Stimulated activated CD8-positive, alpha-beta memory T cell treated with anti-CD3 and anti-CD28 coated beads, Interleukin-12 subunit alpha, Interleukin-12 subunit beta, amount 100 ng/mL, for 24 hours (primary cell): Measurements from ENCODE around the gene MSANTD1.

Experiments
- DNase-seq: peaks from one replicate; pipeline ENCODE4 v3.0.0-alpha.2; 2020; ENCODE audit errors: extremely low read depth

Gene MSANTD1

GRCh38 chr4:3233391-3234071, 15.4 kb upstream of the MSANTD1 start:
- no peak for DNase-seq

DNA sequence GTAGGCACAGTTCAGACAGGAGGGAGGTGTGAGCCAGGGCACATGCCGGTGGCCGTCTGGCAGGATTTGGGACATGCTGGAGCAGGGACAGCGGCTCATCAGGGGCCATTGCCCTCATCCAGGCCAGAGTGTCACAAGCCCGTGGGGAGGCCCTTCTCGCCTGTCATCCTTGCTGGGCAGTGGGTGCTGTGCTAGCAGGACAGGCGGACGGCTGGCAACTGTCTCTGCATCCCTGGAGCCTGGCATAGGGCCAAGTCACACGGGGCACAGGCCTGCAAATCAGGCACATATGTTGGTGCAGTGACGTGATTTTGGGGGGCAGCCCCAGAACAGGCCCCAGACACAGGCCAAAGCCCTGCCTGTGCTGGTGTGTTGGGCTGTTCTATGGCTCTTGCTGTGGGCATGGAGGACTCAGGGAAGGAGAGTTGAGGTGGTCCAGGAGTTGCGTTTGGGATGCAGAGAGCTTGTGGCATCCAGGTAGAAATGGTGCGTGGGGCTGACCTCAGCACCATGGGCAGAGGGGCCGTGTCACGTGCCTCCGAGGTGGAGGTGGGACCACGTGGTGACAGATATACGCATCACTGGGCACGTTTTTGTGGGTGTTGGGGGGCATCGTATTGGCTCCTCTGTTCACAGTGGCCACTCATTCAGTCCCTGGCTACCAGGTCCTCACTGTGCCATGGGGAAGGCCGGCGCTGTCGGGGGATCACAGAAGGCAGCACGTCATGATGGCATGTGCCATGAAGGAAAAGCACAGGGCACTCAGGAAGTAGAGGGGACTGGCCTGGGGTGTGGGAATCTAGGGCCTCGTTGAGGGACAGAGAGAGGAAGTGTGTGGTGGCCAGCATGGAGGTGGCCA, 14.6 kb upstream of the MSANTD1 start:
- DNase-seq: no peak

DNA sequence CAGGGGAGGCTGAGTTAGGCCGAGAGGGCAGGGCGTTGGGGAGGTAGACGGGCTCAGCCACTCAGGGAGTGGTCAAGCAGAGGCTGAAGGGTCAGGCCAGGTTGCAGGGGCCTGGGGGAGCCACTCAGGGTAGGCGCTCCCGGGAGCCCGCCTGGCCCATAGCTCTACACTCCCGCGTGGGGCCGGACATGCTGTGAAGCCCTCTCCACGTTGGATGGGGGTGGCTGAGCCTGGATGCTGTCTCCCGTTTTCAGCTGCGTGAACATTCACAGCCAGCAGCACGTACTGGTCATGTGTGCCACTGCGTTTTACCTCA, 14.0 kb upstream of the MSANTD1 start:
- DNase-seq: no peak

GRCh38 chr4:3235581-3235980, 13.4 kb upstream of the MSANTD1 start:
- no peak for DNase-seq

DNA sequence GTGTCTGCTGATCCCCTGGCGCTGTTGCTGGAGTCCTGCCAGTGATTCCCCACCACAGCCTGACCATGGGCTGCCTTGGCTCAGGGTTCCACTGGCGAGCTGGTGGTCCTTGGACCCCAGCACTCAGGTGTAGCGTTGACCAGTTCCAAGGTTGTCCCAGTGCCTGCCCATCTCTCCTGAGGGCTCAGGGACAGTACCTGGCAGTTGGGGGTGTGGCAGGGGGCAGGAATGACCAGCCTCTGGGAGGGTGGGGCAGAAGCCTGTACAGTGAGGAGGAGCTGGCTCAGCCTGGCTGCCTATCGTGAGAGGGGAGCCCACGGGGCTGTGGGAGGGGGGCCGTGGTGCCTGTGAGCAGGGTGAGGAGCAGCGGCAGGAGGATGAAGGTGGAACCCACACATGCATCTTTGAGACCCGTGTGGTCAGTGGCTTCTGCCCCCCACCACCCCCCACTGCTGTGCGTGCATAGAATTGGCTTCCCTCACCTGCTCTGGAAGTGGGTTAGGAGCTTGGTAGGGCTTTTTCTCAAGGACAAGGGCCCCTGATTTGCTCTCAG, 12.6 kb upstream of the MSANTD1 start:
- no peak for DNase-seq

DNA sequence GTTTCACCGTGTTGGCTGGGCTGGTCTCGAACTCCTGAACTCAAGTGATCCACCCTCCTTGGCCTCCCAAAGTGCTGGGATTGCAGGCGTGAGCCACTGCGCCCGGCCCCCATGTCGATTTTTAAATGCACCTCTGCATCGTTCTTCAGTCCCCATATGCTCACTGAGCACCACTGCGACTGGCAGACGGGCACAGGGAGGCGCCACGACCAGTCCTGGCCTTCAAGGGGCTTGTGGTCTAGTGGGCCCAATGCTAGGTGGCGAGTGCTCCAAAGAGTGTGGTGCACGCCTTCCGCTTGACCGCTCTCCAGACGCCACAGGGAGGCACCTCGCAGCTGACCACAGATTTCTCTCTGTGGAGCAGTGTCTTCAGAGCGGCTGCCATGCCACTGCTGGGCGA, 11.7 kb upstream of the MSANTD1 start:
- no peak for DNase-seq

DNA sequence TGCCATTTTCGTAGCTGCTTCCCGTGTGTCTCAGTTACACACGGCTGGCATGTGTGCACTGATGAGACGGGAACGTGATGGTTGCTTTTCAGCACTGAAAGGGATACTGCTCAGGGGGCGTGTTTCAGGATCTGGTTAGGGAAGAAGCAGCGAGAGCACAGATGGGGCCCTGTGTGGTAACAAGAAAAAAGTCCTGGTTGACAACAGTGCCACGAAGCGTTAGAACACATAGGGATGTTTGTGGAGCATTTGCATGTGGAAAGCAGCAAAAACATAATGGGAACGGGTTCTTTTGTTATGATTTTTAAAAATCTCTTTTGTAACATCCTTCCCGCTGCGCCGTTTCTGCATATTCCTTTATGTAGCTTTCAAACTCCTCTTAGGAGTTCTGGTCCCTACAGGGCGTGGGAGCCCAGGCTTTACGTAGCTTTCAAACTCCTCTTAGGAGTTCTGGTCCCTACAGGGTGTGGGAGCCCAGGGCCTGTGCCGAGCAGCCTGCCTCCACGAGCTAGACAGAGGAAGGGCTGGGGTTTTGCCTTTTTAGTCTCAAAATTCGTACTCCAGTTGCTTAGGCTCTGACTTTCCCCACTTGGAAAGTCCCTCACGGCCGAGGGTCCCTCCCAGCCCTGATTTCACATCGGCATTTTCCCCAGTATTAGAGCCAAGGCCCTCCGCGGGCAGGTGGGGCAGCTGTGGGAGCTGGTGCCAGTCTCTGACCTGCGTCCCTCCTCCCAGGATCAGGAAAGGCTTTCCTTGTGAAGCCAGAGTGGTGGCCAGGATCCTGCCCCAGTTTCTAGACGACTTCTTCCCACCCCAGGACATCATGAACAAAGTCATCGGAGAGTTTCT, 11.0 kb upstream of the MSANTD1 start:
- no peak for DNase-seq

GRCh38 chr4:3238721-3239120, 10.2 kb upstream of the MSANTD1 start:
- DNase-seq: no peak

DNA sequence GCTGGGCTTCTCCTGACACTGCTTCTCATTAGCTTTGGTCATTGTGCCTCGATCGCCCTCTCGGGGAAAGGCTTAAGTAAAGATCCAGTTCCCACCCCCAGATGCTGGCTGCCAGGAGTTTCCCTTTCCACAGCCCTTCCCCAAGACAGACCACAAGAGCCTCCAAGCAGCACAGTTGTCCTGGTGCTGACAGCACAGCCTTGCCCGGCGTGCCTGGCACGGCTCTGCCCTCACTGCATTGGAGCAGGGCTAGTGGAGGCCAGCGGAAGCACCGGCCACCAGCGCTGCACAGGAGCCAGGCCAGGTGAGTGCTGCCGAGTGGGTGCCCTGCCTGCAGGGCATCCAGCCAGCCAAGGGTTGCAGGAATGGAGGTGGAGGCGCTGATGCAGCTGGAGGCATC, 9.7 kb upstream of the MSANTD1 start:
- no peak for DNase-seq

DNA sequence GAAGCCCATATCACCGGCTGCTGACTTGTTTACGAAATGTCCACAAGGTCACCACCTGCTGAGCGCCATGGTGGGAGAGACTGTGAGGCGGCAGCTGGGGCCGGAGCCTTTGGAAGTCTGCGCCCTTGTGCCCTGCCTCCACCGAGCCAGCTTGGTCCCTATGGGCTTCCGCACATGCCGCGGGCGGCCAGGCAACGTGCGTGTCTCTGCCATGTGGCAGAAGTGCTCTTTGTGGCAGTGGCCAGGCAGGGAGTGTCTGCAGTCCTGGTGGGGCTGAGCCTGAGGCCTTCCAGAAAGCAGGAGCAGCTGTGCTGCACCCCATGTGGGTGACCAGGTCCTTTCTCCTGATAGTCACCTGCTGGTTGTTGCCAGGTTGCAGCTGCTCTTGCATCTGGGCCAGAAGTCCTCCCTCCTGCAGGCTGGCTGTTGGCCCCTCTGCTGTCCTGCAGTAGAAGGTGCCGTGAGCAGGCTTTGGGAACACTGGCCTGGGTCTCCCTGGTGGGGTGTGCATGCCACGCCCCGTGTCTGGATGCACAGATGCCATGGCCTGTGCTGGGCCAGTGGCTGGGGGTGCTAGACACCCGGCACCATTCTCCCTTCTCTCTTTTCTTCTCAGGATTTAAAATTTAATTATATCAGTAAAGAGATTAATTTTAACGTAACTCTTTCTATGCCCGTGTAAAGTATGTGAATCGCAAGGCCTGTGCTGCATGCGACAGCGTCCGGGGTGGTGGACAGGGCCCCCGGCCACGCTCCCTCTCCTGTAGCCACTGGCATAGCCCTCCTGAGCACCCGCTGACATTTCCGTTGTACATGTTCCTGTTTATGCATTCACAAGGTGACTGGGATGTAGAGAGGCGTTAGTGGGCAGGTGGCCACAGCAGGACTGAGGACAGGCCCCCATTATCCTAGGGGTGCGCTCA, 8.7 kb upstream of the MSANTD1 start:
- DNase-seq: no peak

DNA sequence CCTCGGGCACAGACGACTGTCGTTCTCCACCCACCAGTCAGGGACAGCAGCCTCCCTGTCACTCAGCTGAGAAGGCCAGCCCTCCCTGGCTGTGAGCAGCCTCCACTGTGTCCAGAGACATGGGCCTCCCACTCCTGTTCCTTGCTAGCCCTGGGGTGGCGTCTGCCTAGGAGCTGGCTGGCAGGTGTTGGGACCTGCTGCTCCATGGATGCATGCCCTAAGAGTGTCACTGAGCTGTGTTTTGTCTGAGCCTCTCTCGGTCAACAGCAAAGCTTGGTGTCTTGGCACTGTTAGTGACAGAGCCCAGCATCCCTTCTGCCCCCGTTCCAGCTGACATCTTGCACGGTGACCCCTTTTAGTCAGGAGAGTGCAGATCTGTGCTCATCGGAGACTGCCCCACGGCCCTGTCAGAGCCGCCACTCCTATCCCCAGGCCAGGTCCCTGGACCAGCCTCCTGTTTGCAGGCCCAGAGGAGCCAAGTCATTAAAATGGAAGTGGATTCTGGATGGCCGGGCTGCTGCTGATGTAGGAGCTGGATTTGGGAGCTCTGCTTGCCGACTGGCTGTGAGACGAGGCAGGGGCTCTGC, 7.9 kb upstream of the MSANTD1 start:
- DNase-seq: no peak

DNA sequence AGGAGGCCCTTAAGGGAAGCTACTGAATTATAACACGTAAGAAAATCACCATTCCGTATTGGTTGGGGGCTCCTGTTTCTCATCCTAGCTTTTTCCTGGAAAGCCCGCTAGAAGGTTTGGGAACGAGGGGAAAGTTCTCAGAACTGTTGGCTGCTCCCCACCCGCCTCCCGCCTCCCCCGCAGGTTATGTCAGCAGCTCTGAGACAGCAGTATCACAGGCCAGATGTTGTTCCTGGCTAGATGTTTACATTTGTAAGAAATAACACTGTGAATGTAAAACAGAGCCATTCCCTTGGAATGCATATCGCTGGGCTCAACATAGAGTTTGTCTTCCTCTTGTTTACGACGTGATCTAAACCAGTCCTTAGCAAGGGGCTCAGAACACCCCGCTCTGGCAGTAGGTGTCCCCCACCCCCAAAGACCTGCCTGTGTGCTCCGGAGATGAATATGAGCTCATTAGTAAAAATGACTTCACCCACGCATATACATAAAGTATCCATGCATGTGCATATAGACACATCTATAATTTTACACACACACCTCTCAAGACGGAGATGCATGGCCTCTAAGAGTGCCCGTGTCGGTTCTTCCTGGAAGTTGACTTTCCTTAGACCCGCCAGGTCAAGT, 6.9 kb upstream of the MSANTD1 start:
- DNase-seq: no peak

DNA sequence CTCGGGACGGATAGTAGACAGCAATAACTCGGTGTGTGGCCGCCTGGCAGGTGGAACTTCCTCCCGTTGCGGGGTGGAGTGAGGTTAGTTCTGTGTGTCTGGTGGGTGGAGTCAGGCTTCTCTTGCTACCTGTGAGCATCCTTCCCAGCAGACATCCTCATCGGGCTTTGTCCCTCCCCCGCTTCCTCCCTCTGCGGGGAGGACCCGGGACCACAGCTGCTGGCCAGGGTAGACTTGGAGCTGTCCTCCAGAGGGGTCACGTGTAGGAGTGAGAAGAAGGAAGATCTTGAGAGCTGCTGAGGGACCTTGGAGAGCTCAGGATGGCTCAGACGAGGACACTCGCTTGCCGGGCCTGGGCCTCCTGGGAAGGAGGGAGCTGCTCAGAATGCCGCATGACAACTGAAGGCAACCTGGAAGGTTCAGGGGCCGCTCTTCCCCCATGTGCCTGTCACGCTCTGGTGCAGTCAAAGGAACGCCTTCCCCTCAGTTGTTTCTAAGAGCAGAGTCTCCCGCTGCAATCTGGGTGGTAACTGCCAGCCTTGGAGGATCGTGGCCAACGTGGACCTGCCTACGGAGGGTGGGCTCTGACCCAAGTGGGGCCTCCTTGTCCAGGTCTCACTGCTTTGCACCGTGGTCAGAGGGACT, 5.7 kb upstream of the MSANTD1 start:
- no peak for DNase-seq

DNA sequence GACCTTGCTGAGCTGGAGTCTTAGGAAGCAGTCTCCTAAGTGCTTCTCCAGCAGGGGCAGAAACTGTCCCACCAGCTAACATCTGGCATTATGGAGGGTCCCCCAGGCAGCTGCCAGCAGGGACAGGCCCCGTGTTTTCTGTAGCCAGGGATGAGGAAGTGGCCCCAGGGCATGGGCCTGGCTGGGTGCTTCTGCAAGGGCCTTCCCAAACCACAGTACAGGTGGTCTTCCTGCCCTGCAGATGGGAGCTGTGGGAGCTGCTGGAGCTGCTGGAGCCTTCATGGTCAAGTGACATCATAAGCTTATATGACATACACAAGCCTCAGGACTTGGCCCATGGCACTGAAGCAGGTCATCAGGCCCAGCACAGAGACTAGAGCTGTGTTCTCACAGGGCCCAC, 5.0 kb upstream of the MSANTD1 start:
- no peak for DNase-seq

GRCh38 chr4:3244747-3245146, 4.2 kb upstream of the MSANTD1 start:
- DNase-seq: no peak

DNA sequence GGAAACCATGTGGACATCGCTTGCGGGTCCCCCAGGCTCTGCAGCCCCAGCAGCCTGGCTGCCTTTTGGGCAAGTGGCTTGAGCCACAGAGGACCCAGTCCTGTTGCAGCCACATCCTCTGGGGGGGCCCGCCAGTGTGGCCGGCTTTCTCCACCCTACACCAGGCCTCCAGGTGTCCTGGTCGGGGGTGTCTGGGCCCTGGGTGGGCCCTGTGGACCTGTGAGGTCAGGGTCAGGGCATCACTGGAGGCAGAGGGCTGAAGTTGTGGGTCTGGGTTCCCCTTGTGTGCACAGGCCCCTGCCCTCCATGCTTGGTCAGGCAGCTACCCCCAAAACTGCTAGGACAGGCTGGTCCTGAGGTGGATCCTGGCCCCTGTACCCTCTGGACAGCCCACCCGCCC, 3.3 kb upstream of the MSANTD1 start:
- DNase-seq: no peak

DNA sequence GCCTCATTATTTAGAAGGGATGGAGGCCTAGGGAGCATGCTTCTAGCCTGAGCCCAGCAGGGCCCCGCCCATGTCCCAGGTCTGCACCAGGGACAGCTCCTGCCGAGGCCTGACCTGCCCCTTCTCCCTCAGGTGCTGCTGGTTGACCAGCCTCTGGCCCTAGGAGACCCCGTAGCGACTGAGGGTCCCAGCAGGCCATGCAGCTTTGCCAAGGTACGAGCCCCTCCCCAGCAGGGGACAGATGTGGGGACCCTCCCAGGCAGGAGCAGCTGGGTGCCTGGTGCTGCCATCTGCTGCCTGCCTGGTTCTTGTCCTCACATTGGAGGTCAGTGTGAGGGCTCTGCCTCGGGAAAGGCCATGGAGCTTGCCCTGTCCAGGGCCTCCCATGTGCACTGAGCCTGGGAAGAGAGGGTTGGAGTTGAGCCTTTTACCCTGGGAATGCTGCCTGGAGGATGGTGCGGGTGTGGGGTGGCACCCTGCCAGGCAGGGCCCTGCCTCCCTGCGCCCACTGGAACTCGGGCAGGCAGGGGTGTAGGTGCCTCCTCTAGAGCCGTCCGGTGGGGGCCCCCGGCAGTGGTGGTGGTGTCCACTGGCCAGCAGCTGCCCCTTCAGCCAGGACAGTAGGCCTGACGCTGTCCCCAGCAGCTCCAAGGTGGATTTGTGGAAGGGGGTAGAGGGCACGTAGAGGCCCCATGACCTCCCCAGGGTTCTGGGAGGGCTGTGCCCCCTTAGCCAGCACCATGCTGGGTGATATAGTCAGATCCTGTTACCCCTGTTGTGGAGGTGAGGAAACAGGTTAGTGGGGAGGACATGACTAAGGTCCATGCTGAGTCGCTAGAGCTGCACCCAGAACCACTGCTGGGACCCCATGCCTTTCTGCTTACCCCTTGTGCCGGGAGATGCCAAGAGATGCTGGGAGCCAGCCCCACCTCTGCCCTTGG, 2.2 kb upstream of the MSANTD1 start:
- DNase-seq: no peak

DNA sequence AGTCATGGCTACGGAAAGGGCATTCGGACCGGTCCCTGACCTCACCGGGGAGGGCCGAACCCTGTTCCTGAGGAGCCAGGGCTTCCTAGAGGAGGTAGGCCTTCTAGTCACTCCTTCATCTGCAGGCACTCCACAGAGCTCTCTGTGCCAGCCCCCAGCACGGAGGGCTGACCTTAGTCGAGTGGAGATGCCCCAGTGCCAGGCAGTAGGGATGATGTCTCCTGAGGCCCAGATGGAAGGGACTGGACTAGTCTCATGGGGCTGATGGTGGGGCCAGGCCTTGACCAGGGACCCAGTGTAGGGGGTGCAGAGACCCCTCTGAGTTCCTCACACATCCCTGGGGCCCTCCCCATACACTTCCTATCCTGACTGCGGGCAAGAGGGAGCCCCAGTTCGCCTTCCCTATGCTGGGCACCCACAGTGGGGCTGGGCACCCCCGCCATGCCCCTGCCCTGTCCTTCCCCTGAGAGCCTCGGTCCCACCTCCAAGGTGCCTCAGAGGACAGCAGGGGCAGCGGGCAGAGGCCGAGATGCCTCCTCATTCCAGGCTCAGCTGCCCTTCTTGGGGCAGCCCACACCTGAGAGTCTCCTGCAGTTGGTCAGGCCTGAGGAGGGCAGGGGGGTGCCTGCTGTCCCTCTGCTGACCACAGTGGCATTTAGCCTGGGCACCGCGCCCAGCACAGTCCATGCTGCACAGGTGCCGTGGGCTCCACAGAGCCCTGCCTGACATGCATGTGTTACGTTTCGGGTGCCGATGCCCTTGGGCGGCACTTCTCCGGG, 1.4 kb upstream of the MSANTD1 start:
- DNase-seq: no peak
